Endodermal cell (in vitro differentiated cells): Measurements from ENCODE around the gene ZDHHC11. TPM values are rescaled to one million over a fixed set of nuclear protein-coding genes. Genes with fewer than 3 reads are reported as not detected.
A peak's percentile ranks its signal among the peaks of the same experiment; 100 is the strongest.

Experiments used
- DNase-seq: peaks from one replicate; pipeline ENCODE4 v3.0.0-alpha.2; 2017
- H3K27ac ChIP-seq: 2 replicates; pipeline ENCODE4 v1.5.1; 2013; ENCODE audit warnings: mild to moderate bottlenecking, low read depth, low read length, moderate library complexity
- H3K27me3 ChIP-seq: 2 replicates; pipeline ENCODE4 v1.6.1; 2013; ENCODE audit warnings: mild to moderate bottlenecking, low read length, moderate library complexity; ENCODE audit not compliant: insufficient read depth, control insufficient read depth, poor library complexity, severe bottlenecking
- H3K36me3 ChIP-seq: 2 replicates; pipeline ENCODE4 v1.7.0; 2013; ENCODE audit warnings: mild to moderate bottlenecking, low read length, moderate library complexity; ENCODE audit not compliant: control insufficient read depth, insufficient read depth
- H3K4me1 ChIP-seq: one replicate; pipeline ENCODE4 v1.7.0; 2013; ENCODE audit warnings: low read length; ENCODE audit not compliant: control insufficient read depth, insufficient read depth
- H3K4me3 ChIP-seq: 2 replicates; pipeline ENCODE4 v1.5.1; 2013; ENCODE audit warnings: mild to moderate bottlenecking, low read length, moderate library complexity
- H3K9ac ChIP-seq: 2 replicates; pipeline ENCODE4 v1.6.1; 2013; ENCODE audit warnings: mild to moderate bottlenecking, low read length, moderate library complexity; ENCODE audit not compliant: poor library complexity, severe bottlenecking; ENCODE audit errors: extremely low read depth
- H3K9me3 ChIP-seq: 2 replicates; pipeline ENCODE4 v1.6.1; 2013; ENCODE audit warnings: mild to moderate bottlenecking, low read length, moderate library complexity; ENCODE audit not compliant: control insufficient read depth
- H3K27ac Mint-ChIP-seq: 2 replicates; pipeline ENCODE4 v1.8.0; 2020; ENCODE audit warnings: mixed read lengths
- H3K27me3 Mint-ChIP-seq: 2 replicates; pipeline ENCODE4 v1.8.0; 2021; ENCODE audit warnings: mild to moderate bottlenecking, mixed read lengths; ENCODE audit not compliant: insufficient read depth
- H3K36me3 Mint-ChIP-seq: 2 replicates; pipeline ENCODE4 v1.8.0; 2020; ENCODE audit warnings: low read depth, mixed read lengths
- H3K4me1 Mint-ChIP-seq: 2 replicates; pipeline ENCODE4 v1.8.0; 2020; ENCODE audit warnings: mixed read lengths
- H3K4me3 Mint-ChIP-seq: 2 replicates; pipeline ENCODE4 v1.8.0; 2020; ENCODE audit warnings: mild to moderate bottlenecking, moderate library complexity, mixed read lengths
- H3K9me3 Mint-ChIP-seq: 2 replicates; pipeline ENCODE4 v1.8.0; 2020; ENCODE audit warnings: mild to moderate bottlenecking, mixed read lengths
- WGBS, 2 experiments: methylation state at CpG; one replicate each; pipeline versions ENCODE4 v1.1.5 to v1.1.7; 2013; ENCODE audit warnings: missing lambda C conversion rate in 2 of 2, mixed read lengths in 1 of 2; ENCODE audit not compliant: insufficient coverage in 1 of 2, insufficient read length in 1 of 2; 5-methylcytosine and 5-hydroxymethylcytosine counted together
- total RNA-seq, 2 donors: library from RNA; stranded (reverse); fragmentation: NEBNext Ultra II Directional in 1 of 2; extraction: Animal tissue kit (Norgen Biotek cat#: 25700) in 1 of 2; gene quantifications; 2 replicates in 1 of 2; 3 replicates in 1 of 2; pipeline ENCODE4 v1.2.1, GENCODE V29; 2021
- TF ChIP-seq, protein P1 (sequence below): fragments of 200-600 bp; sonication (generic); conservative IDR thresholded peaks from 2 replicates; pipeline ENCODE4 v1.5.0; 2021; ENCODE audit warnings: antibody characterized with exemption, mild to moderate bottlenecking

Gene ZDHHC11
- total RNA-seq, 2 donors from 2014 or later: 10.6 to 28.9 TPM

DNA sequence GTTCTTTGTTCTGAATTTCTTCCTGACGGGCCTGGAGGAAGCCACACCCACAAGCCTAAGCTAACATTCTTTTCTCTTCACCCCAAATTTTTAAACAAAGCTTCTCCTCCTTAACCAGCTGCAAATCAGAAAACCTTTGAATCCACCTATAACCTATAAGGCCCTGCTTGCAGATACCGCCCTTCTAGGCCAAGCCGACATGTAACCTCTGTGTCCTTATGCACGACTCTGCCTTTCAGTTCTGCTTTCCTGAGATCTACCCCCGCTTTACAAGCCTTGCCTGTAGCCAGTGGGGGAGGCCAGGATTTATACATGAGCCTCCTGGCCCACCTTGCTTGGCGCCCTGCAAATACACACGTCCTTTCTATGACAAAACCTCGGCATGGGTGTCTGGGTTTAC, 22.5 kb upstream of the ZDHHC11 start:
- WGBS, 2 experiments: 92 to 97% methylated on average over 5 to 8 of the region's 8 CpGs
- Histone ChIP-seq H3K9ac (no peak overlapping the region), H3K4me3 (no peak overlapping the region), H3K36me3 (peaks cover 91% of the 10 kb centered on the region), H3K27me3 (no peaks in the 10 kb centered on the region), H3K27ac (no peak overlapping the region), H3K4me1 (peaks cover 11% of the 10 kb centered on the region), H3K9me3 (no peaks in the 10 kb centered on the region)
- no peak overlapping the region for H3K4me3 Mint-ChIP-seq
- H3K4me1 Mint-ChIP-seq: no peaks in the 10 kb centered on the region
- peak overlapping the region; percentile 61 for H3K27ac Mint-ChIP-seq
- DNase-seq: no peak
- TF ChIP-seq, protein P1, sequence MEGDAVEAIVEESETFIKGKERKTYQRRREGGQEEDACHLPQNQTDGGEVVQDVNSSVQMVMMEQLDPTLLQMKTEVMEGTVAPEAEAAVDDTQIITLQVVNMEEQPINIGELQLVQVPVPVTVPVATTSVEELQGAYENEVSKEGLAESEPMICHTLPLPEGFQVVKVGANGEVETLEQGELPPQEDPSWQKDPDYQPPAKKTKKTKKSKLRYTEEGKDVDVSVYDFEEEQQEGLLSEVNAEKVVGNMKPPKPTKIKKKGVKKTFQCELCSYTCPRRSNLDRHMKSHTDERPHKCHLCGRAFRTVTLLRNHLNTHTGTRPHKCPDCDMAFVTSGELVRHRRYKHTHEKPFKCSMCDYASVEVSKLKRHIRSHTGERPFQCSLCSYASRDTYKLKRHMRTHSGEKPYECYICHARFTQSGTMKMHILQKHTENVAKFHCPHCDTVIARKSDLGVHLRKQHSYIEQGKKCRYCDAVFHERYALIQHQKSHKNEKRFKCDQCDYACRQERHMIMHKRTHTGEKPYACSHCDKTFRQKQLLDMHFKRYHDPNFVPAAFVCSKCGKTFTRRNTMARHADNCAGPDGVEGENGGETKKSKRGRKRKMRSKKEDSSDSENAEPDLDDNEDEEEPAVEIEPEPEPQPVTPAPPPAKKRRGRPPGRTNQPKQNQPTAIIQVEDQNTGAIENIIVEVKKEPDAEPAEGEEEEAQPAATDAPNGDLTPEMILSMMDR: no peak
- no peaks in the 10 kb centered on the region for H3K9me3 Mint-ChIP-seq
- H3K36me3 Mint-ChIP-seq: peaks cover 83% of the 10 kb centered on the region
- H3K27me3 Mint-ChIP-seq: no peaks in the 10 kb centered on the region

DNA sequence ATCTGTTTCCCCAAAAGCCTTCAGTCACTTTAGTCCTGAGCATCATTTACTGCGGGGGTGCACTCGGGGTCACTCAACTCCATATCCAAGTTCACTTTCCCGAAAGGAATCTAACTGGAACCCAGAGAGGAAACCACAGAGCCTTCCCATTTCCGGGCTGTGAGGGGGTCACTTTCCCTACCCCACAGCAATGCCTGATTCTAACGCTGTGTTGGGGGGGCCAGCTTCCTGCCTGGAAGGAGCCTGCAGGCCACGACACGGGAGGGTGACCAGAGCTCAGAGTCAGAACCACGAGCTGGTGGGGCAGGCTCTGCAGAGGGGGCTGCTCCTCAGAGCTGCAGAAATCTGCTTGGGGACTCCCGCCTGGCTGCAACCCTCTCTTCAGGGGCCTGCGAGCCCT, 21.5 kb upstream of the ZDHHC11 start:
- no peaks in the 10 kb centered on the region for H3K9me3 ChIP-seq
- 91 to 93% methylated on average over 5 to 10 of the region's 10 CpGs for WGBS, 2 experiments
- peaks cover 91% of the 10 kb centered on the region for H3K36me3 ChIP-seq
- H3K36me3 Mint-ChIP-seq: peaks cover 83% of the 10 kb centered on the region
- H3K4me1 Mint-ChIP-seq: no peaks in the 10 kb centered on the region
- H3K27ac Mint-ChIP-seq: no peak overlapping the region
- no peak overlapping the region for H3K27ac ChIP-seq
- H3K4me3 ChIP-seq: no peak overlapping the region
- H3K4me3 Mint-ChIP-seq: no peak overlapping the region
- H3K27me3 Mint-ChIP-seq: no peaks in the 10 kb centered on the region
- no peaks in the 10 kb centered on the region for H3K27me3 ChIP-seq
- H3K4me1 ChIP-seq: peaks cover 11% of the 10 kb centered on the region
- TF ChIP-seq, protein P1: no peak
- DNase-seq: no peak
- H3K9ac ChIP-seq: no peak overlapping the region
- H3K9me3 Mint-ChIP-seq: no peaks in the 10 kb centered on the region

DNA sequence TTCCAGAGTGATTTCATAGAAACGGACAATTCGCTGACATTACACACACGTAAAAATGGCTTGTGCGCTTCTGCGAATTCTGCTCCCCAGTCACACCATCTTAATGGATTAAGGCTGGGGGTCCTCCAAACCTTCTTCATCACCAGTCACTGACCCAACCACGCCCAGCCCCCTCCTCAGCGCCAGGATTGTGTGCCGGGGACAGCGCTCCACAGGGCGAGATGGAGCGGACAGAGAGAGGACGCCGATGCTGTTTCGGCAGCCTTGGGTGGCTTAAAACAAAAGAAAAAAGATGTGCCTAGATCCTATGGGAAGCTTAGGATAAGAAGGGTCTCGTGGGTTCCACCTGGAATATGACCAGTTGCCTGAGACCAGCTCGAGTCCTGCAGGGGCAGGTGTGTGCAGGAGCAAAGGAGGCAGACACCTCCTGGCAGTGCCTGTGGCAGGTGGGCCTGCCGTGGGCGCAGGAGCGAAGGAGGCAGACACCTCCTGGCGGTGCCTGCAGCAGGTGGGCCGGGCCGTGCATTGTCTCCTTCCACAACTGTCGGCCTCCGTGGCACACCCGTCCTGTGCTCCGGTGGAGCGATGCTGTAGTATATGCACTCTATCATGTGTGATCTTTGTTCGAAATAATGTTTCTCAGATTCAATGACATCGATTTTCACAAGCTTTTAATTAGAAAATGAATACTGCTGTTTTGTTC, 21.0 kb upstream of the ZDHHC11 start:
- peaks cover 81% of the 10 kb centered on the region for H3K36me3 Mint-ChIP-seq
- H3K27ac Mint-ChIP-seq: no peak overlapping the region
- H3K27me3 ChIP-seq: no peaks in the 10 kb centered on the region
- H3K36me3 ChIP-seq: peaks cover 91% of the 10 kb centered on the region
- DNase-seq: no peak
- H3K27ac ChIP-seq: no peak overlapping the region
- no peak overlapping the region for H3K4me3 ChIP-seq
- H3K4me1 Mint-ChIP-seq: no peaks in the 10 kb centered on the region
- no peak overlapping the region for H3K4me3 Mint-ChIP-seq
- H3K27me3 Mint-ChIP-seq: no peaks in the 10 kb centered on the region
- TF ChIP-seq, protein P1: no peak
- WGBS, 2 experiments: 94 to 98% methylated on average over 23 to 29 of the region's 29 CpGs
- peaks cover 11% of the 10 kb centered on the region for H3K4me1 ChIP-seq
- no peak overlapping the region for H3K9ac ChIP-seq
- no peaks in the 10 kb centered on the region for H3K9me3 ChIP-seq
- H3K9me3 Mint-ChIP-seq: no peaks in the 10 kb centered on the region
